A549 (cell line): Measurements from ENCODE around the gene TMIGD1. TPM values are rescaled to one million over a fixed set of nuclear protein-coding genes. Genes with fewer than 3 reads are reported as not detected.

Source experiments
- ATAC-seq, 2 experiments: fragments of 200-7000 bp in 1 of 2; fragments of >200 bp in 1 of 2; cut with Nextera tagmentation in 1 of 2; cut with Tn5 transposase in 1 of 2; 3 replicates each; pipeline versions ENCODE4 v1.8.0 to v1.9.1; 2018 to 2020; ENCODE audit warnings: mild to moderate bottlenecking in 1 of 2, moderate library complexity in 1 of 2
- CTCF ChIA-PET: fragments of 300-600 bp; sonication (Branson Sonifier 250); formaldehyde crosslinking; extraction: SDS; loops from one replicate; lab custom pipeline; 2021; ENCODE audit warnings: antibody characterized with exemption, inconsistent platforms; lab: Yijun Ruan, JAX
- POLR2A ChIA-PET: fragments of 350-600 bp; formaldehyde crosslinking; extraction: SDS; loops from one replicate; lab custom pipeline; 2021; ENCODE audit warnings: antibody characterized with exemption, inconsistent platforms; lab: Yijun Ruan, JAX
- DNase-seq, 2 experiments: peaks; one replicate each; pipeline versions ENCODE4 v3.0.0 to v3.0.0-alpha.2; 2011 to 2016; ENCODE audit warnings: low read depth in 1 of 2, low spot score in 1 of 2
- FAIRE-seq: peaks from 2 replicates; lab custom pipeline; 2011; peaks lifted over from hg19 to GRCh38; lab: Jason Lieb, UNC
- H3K27ac ChIP-seq, 2 experiments: fragments of >200 bp; sonication (Bioruptor Twin); formaldehyde crosslinking; 3 replicates each; pipeline ENCODE4 v1.5.1; 2016 to 2017
- H3K4me1 ChIP-seq: fragments of >200 bp; sonication (Bioruptor Twin); formaldehyde crosslinking; 3 replicates; pipeline ENCODE4 v1.6.1; 2016
- H3K4me2 ChIP-seq: fragments of >200 bp; sonication (Bioruptor Twin); formaldehyde crosslinking; 3 replicates; pipeline ENCODE4 v1.6.1; 2016
- H3K4me3 ChIP-seq: fragments of >200 bp; sonication (Bioruptor Twin); formaldehyde crosslinking; 3 replicates; pipeline ENCODE4 v1.5.1; 2016
- H3K9me3 ChIP-seq: fragments of >200 bp; sonication (Bioruptor Twin); formaldehyde crosslinking; 3 replicates; pipeline ENCODE4 v1.6.1; 2016
- ATOH8 ChIP-seq: fragments of 250-450 bp; sonication (Bioruptor Pico); IDR thresholded peaks from 2 replicates; pipeline ENCODE4 v1.5.0; 2020; ENCODE audit warnings: low read depth, mild to moderate bottlenecking, moderate library complexity
- CBX8 ChIP-seq: fragments of 200-600 bp; sonication (generic); IDR thresholded peaks from 2 replicates; pipeline ENCODE4 v1.6.1; 2016
- CEBPB ChIP-seq, 2 experiments: fragments of >200 bp in 1 of 2; sonication (Bioruptor Twin) in 1 of 2; formaldehyde crosslinking in 1 of 2; IDR thresholded peaks; 2 replicates each; pipeline ENCODE4 v1.6.1; 2012 to 2016
- CHD4 ChIP-seq: fragments of 200-600 bp; sonication (generic); IDR thresholded peaks from 2 replicates; pipeline ENCODE4 v1.6.1; 2016; ENCODE audit warnings: antibody characterized with exemption, mild to moderate bottlenecking, borderline replicate concordance
- EHMT2 ChIP-seq: fragments of 200-600 bp; sonication (generic); IDR thresholded peaks from 2 replicates; pipeline ENCODE4 v1.6.1; 2016; ENCODE audit warnings: antibody characterized with exemption, low read depth, mild to moderate bottlenecking, moderate library complexity
- GATA3 ChIP-seq: IDR thresholded peaks from 2 replicates; pipeline ENCODE4 v1.6.1; 2012; ENCODE audit warnings: borderline replicate concordance
- HDAC2 ChIP-seq: fragments of 200-600 bp; sonication (generic); IDR thresholded peaks from 2 replicates; pipeline ENCODE4 v1.6.1; 2016
- JUNB ChIP-seq: fragments of >200 bp; sonication (Bioruptor Twin); formaldehyde crosslinking; IDR thresholded peaks from 2 replicates; pipeline ENCODE4 v1.6.1; 2016
- MAZ ChIP-seq: fragments of 150-350 bp; IDR thresholded peaks from 2 replicates; pipeline ENCODE4 v1.6.1; 2014; ENCODE audit warnings: antibody characterized with exemption, low read depth, low read length, borderline replicate concordance
- NFE2L2 ChIP-seq: fragments of 150-350 bp; conservative IDR thresholded peaks from 2 replicates; pipeline ENCODE4 v1.6.1; 2014; ENCODE audit warnings: low read length
- NR3C1 ChIP-seq: fragments of >200 bp; sonication (Bioruptor Twin); formaldehyde crosslinking; IDR thresholded peaks from 3 replicates; pipeline ENCODE4 v1.6.1; 2017
- POLR2A ChIP-seq: IDR thresholded peaks from 2 replicates; pipeline ENCODE4 v1.6.1; 2012; ENCODE audit warnings: mild to moderate bottlenecking, low read length
- REST ChIP-seq: fragments of 200-600 bp; sonication (generic); IDR thresholded peaks from 2 replicates; pipeline ENCODE4 v1.6.1; 2016; ENCODE audit warnings: antibody characterized with exemption, mild to moderate bottlenecking, moderate library complexity
- RNF2 ChIP-seq: fragments of 200-600 bp; sonication (generic); IDR thresholded peaks from 2 replicates; pipeline ENCODE4 v1.6.1; 2016; ENCODE audit warnings: low read depth, mild to moderate bottlenecking, antibody characterized with exemption, moderate library complexity, borderline replicate concordance
- TFCP2L1 ChIP-seq: fragments of 250-450 bp; sonication (Bioruptor Pico); IDR thresholded peaks from 2 replicates; pipeline ENCODE4 v1.5.0; 2021; ENCODE audit warnings: mild to moderate bottlenecking
- USF2 ChIP-seq: fragments of 450-650 bp; IDR thresholded peaks from 2 replicates; pipeline ENCODE4 v1.6.1; 2014; ENCODE audit warnings: antibody characterized with exemption
- ZFP36 ChIP-seq: fragments of 450-650 bp; IDR thresholded peaks from 2 replicates; pipeline ENCODE4 v1.6.1; 2014; ENCODE audit warnings: borderline replicate concordance; ENCODE audit not compliant: partially characterized antibody
- ZSCAN20 ChIP-seq: fragments of 250-450 bp; sonication (Bioruptor Pico); IDR thresholded peaks from 2 replicates; pipeline ENCODE4 v1.8.0; 2022; ENCODE audit warnings: mild to moderate bottlenecking, moderate library complexity
- WGBS: methylation state at CpG from one replicate; pipeline ENCODE4 v1.1.6; 2017; ENCODE audit errors: missing lambda C conversion rate; 5-methylcytosine and 5-hydroxymethylcytosine counted together
- polyA plus RNA-seq, 4 experiments: library from polyadenylated mRNA; depleted of rRNA in 3 of 4; stranded (reverse); fragments of >200 nt; fragmentation: RNase III in 1 of 4; extraction: RNeasy Plus Mini Kit Qiagen cat#74134 plus additional on column Dnase treatment in 1 of 4; gene quantifications; 2 replicates in 3 of 4; 3 replicates in 1 of 4; pipeline ENCODE4 v1.2.3, GENCODE V29; 2011 to 2017
- TF ChIP-seq, protein P1 (sequence below): fragments of 250-450 bp; sonication (Bioruptor Pico); IDR thresholded peaks from 2 replicates; pipeline ENCODE4 v1.5.0; 2021; ENCODE audit warnings: mild to moderate bottlenecking, moderate library complexity, borderline replicate concordance
- TF ChIP-seq, protein P2 (sequence below): fragments of >200 bp; sonication (Bioruptor Twin); formaldehyde crosslinking; IDR thresholded peaks from 3 replicates; pipeline ENCODE4 v1.6.1; 2016

TMIGD1 gene
- polyA plus RNA-seq, 2 of the 4 experiments (the other 2 are of a cell fraction) = not detected

DNA sequence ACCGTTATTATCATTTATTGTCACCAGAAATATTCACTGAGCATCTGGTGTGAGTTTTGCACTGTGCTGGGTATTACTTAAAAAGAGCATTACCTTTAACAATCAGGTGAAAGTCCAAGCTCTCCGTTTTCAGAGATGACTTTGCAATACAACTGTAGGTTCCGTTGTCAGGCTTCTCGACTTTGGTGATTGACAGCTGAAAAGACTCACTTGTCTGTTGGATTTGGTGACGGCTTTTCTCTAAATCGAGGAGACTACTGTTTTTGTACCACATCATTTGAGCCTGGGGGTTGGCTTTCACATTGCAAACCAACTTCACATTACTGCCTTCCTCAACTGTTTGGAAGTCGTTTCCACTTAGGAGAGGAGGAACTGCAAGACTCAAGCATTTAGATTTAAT, 9.1 kb downstream of the TMIGD1 start:
- FAIRE-seq (no peak), ATAC-seq (no peak), DNase-seq (no peak)
- ChIA-PET POLR2A (no interaction called here), CTCF (interaction anchor here (1.3 to 5.7 kb wide), 3 partner anchors 12 to 30 kb away, joined by 4 to 46 read pairs (median 4); no protein-coding TSS in a partner anchor)
- 59% methylated on average over 7 of the region's 7 CpGs for WGBS
- Histone ChIP-seq H3K27ac (peak overlapping the region in 1 of 2 experiments; percentile 48; a peak in 2 of 6 replicates), H3K4me1 (peaks cover 30% of the 10 kb centered on the region)
- TF ChIP-seq CHD4 (no peak), ZFP36 (no peak), EHMT2 (no peak), CBX8 (no peak), CEBPB (IDR thresholded peaks at IDR 0.05) (no peak), JUNB (no peak), NR3C1 (no peak), NFE2L2 (no peak), HDAC2 (no peak), MAZ (no peak), USF2 (no peak), ZSCAN20 (no peak), ATOH8 (CRISPR knock-in tag) (no peak), TFCP2L1 (CRISPR knock-in tag) (no peak), POLR2A (no peak), GATA3 (no peak), RNF2 (no peak)
- TF ChIP-seq, protein P1, sequence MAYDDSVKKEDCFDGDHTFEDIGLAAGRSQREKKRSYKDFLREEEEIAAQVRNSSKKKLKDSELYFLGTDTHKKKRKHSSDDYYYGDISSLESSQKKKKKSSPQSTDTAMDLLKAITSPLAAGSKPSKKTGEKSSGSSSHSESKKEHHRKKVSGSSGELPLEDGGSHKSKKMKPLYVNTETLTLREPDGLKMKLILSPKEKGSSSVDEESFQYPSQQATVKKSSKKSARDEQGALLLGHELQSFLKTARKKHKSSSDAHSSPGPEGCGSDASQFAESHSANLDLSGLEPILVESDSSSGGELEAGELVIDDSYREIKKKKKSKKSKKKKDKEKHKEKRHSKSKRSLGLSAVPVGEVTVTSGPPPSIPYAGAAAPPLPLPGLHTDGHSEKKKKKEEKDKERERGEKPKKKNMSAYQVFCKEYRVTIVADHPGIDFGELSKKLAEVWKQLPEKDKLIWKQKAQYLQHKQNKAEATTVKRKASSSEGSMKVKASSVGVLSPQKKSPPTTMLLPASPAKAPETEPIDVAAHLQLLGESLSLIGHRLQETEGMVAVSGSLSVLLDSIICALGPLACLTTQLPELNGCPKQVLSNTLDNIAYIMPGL (CRISPR knock-in tag) = no peak
- TF ChIP-seq, protein P2, sequence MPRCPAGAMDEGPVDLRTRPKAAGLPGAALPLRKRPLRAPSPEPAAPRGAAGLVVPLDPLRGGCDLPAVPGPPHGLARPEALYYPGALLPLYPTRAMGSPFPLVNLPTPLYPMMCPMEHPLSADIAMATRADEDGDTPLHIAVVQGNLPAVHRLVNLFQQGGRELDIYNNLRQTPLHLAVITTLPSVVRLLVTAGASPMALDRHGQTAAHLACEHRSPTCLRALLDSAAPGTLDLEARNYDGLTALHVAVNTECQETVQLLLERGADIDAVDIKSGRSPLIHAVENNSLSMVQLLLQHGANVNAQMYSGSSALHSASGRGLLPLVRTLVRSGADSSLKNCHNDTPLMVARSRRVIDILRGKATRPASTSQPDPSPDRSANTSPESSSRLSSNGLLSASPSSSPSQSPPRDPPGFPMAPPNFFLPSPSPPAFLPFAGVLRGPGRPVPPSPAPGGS = no peak
- TF ChIP-seq, all 56 proteins: peak for 0
- no peak overlapping the region for H3K4me3 ChIP-seq
- no peaks in the 10 kb centered on the region for H3K9me3 ChIP-seq
- no peak overlapping the region; the same call in 2 of the 3 replicates for H3K4me2 ChIP-seq

DNA sequence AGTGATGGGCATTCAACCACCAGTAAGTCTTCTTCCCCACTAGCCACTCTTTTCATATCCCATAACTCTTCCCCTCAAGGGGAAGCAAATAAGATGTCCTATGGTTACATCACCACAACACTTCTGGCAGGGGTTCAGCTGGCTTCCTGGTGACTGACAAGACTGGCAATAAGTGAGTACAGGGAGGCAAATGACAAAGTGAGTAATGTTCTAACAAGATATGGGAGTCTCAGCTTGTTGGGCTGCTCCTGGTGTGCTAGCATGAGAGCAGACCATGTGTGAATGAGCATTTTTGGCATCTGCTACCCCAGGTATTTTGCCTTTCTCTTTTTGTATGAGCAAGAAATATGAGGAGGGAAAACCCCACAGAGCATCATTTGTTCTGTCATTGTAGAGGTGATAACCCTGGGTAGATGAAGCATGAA, 9.9 kb downstream of the TMIGD1 start:
- peak in 1 of 2 experiments; percentile 43 for DNase-seq
- TF ChIP-seq ZSCAN20 (no peak), REST (no peak), USF2 (no peak), NFE2L2 (no peak)
- ChIA-PET CTCF (interaction anchor here (1.1 to 5.7 kb wide), 9 partner anchors 10 to 220 kb away, joined by 3 to 46 read pairs (median 4); partner anchors contain the start of gene TMIGD1), POLR2A (no interaction called here)
- no peaks in the 10 kb centered on the region for H3K9me3 ChIP-seq
- H3K4me2 ChIP-seq = peak overlapping the region; percentile 33; the same call in 2 of the 3 replicates
- FAIRE-seq = no peak
- H3K4me1 ChIP-seq = peaks cover 30% of the 10 kb centered on the region
- peak overlapping the region; percentile 33 to 48; a peak in 4 of 6 replicates for H3K27ac ChIP-seq
- H3K4me3 ChIP-seq = no peak overlapping the region
- ATAC-seq = peak; percentile 49 to 68
